ENCODE results near the gene TTC39C.

- TF ChIP-seq CTCF (IDR thresholded peaks at IDR 0.05) (no peak), EP300 (IDR thresholded peaks at IDR 0.05) (no peak)
These were observed 28.8 kb downstream of the TTC39C start for GRCh38 chr18:24043403-24043802.
